Gastroesophageal sphincter (tissue), 4 donors: Measurements from ENCODE around the gene AGBL4. TPM values are rescaled to one million over a fixed set of nuclear protein-coding genes. Genes with fewer than 3 reads are reported as not detected.
A peak's percentile ranks its signal among the peaks of the same experiment; 100 is the strongest.

ENCODE experiments used
- ATAC-seq: fragments of 150-250 bp; one replicate; pipeline ENCODE4 v1.9.1; 2016; ENCODE audit warnings: mild to moderate bottlenecking, moderate library complexity
- H3K27ac ChIP-seq, 4 donors: fragments of 200-600 bp; sonication (generic) in 3 of 4; 1 replicate in 3 of 4; 2 replicates in 1 of 4; pipeline ENCODE4 v1.5.1; 2016 to 2019
- H3K27me3 ChIP-seq: fragments of 200-600 bp; sonication (generic); one replicate; pipeline ENCODE4 v1.5.1; 2019
- H3K36me3 ChIP-seq, 2 donors: fragments of 200-600 bp; sonication (generic); one replicate each; pipeline ENCODE4 v1.5.1; 2019; ENCODE audit warnings: control low read depth in 1 of 2
- H3K4me1 ChIP-seq, 3 donors: fragments of 200-600 bp; sonication (generic); 1 replicate in 2 of 3; 2 replicates in 1 of 3; pipeline ENCODE4 v1.5.1; 2016 to 2019; ENCODE audit warnings: control low read depth in 2 of 3
- H3K4me3 ChIP-seq, 2 donors: fragments of 200-600 bp; sonication (generic); one replicate each; pipeline ENCODE4 v1.5.1; 2019; ENCODE audit warnings: mild to moderate bottlenecking in 1 of 2, moderate library complexity in 1 of 2
- H3K9me3 ChIP-seq, 3 donors: fragments of 200-600 bp; sonication (generic); one replicate each; pipeline ENCODE4 v1.5.1; 2017 to 2019; ENCODE audit warnings: control low read depth in 2 of 3
- EP300 ChIP-seq: sonication (generic); formaldehyde crosslinking; IDR thresholded peaks from one replicate; pipeline ENCODE4 v1.6.1; 2017; ENCODE audit warnings: antibody characterized with exemption, mild to moderate bottlenecking
- POLR2A ChIP-seq, 2 donors: fragments of 450-650 bp; IDR thresholded peaks; one replicate each; pipeline ENCODE4 v1.6.1; 2017; ENCODE audit warnings: antibody characterized with exemption in 2 of 2, mild to moderate bottlenecking in 2 of 2, moderate library complexity in 1 of 2
- POLR2AphosphoS5 ChIP-seq: sonication (generic); formaldehyde crosslinking; IDR thresholded peaks from one replicate; pipeline ENCODE4 v1.6.1; 2017; ENCODE audit warnings: antibody characterized with exemption
- WGBS, 2 donors: methylation state at CpG; one replicate each; pipeline ENCODE4 v1.1.5; 2018; ENCODE audit warnings: low coverage in 1 of 2; 5-methylcytosine and 5-hydroxymethylcytosine counted together
- total RNA-seq, 4 donors: library from RNA; depleted of rRNA; stranded (reverse); fragments of >200 nt; gene quantifications; one replicate each; pipeline ENCODE4 v1.1.0, GENCODE V29; 2016
- TF ChIP-seq, protein P1 (sequence below), 4 experiments: fragments of 200-600 bp in 2 of 4; fragments of 450-650 bp in 2 of 4; sonication (generic) in 1 of 4; IDR thresholded peaks; one replicate each; pipeline ENCODE4 v1.5.1; 2017 to 2019; ENCODE audit warnings: antibody characterized with exemption in 4 of 4, mild to moderate bottlenecking in 2 of 4, moderate library complexity in 2 of 4

Gene AGBL4
- total RNA-seq, 4 donors from 2014 or later = 1.6 TPM; not detected in 3

DNA sequence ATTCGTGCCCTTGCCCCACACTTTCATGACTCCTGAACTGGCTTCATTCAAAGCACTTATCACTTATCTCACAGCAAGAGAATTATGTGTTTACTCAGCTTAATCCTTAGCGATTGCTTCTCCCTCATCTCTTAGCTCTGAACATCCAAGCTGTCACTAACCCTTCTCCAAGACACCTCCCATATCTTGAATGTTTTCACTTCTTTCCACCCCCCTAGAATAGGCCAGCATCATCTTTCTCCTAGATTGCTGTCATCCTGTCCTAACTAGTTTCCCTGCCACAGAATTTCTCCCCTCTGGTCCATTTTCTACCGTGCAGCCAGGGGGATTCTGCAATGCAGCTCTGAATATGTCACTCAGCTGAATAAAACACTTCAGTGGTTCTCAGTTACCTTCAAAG is 1483.2 kb downstream of the AGBL4 start:
- no peaks in the 10 kb centered on the region for H3K36me3 ChIP-seq
- no peak overlapping the region for H3K27ac ChIP-seq
- TF ChIP-seq POLR2A (IDR thresholded peaks at IDR 0.05) (no peak), EP300 (no peak), POLR2AphosphoS5 (no peak)
- TF ChIP-seq, protein P1, sequence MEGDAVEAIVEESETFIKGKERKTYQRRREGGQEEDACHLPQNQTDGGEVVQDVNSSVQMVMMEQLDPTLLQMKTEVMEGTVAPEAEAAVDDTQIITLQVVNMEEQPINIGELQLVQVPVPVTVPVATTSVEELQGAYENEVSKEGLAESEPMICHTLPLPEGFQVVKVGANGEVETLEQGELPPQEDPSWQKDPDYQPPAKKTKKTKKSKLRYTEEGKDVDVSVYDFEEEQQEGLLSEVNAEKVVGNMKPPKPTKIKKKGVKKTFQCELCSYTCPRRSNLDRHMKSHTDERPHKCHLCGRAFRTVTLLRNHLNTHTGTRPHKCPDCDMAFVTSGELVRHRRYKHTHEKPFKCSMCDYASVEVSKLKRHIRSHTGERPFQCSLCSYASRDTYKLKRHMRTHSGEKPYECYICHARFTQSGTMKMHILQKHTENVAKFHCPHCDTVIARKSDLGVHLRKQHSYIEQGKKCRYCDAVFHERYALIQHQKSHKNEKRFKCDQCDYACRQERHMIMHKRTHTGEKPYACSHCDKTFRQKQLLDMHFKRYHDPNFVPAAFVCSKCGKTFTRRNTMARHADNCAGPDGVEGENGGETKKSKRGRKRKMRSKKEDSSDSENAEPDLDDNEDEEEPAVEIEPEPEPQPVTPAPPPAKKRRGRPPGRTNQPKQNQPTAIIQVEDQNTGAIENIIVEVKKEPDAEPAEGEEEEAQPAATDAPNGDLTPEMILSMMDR (IDR thresholded peaks at IDR 0.05) = no peak
- WGBS, 2 donors = 8 to 26% methylated on average over 2 to 3 of the region's 3 CpGs
- no peaks in the 10 kb centered on the region for H3K27me3 ChIP-seq
- no peaks in the 10 kb centered on the region for H3K9me3 ChIP-seq
- H3K4me1 ChIP-seq = no peaks in the 10 kb centered on the region
- H3K4me3 ChIP-seq = no peak overlapping the region
- ATAC-seq = no peak

DNA sequence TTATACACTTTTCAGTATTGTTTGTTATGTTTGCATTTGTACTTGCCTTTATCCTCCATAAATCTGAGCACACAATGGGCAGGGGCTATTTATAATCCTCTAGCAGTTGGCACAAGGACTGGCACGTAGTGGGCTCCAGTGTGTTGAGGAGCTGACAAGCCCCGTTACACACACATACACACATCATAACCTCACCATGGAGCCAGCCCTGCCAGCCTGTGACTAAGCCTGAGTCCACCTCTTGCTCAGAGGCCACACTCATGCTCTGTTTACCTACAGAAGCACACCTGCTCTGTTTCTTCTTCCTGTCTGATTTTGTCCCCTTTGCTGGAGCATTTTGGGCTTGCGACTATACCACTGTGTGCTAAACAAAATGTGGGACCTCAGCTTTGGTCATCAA is 1487.3 kb downstream of the AGBL4 start:
- H3K9me3 ChIP-seq = no peaks in the 10 kb centered on the region
- no peak for TF ChIP-seq POLR2A (IDR thresholded peaks at IDR 0.05)
- TF ChIP-seq POLR2AphosphoS5 = no peak
- no peak for TF ChIP-seq EP300
- TF ChIP-seq, protein P1 (IDR thresholded peaks at IDR 0.05) = no peak
- no peak overlapping the region for H3K27ac ChIP-seq
- no peak overlapping the region for H3K4me3 ChIP-seq
- no peaks in the 10 kb centered on the region for H3K36me3 ChIP-seq
- WGBS, 2 donors = 73 to 82% methylated on average over 2 to 3 of the region's 3 CpGs
- no peaks in the 10 kb centered on the region for H3K4me1 ChIP-seq
- no peak for ATAC-seq
- no peaks in the 10 kb centered on the region for H3K27me3 ChIP-seq

GRCh38 chr1:48532976-48533375 is 1490.8 kb downstream of the AGBL4 start:
- no peak overlapping the region for H3K4me3 ChIP-seq
- no peaks in the 10 kb centered on the region for H3K4me1 ChIP-seq
- no peak overlapping the region for H3K27ac ChIP-seq
- ATAC-seq = no peak
- 27% methylated on average over 1 of the region's 1 CpG; no CpG with 5 or more reads in 1 of the 2 donors for WGBS, 2 donors
- H3K27me3 ChIP-seq = peaks cover under 1% of the 10 kb centered on the region
- no peaks in the 10 kb centered on the region for H3K36me3 ChIP-seq
- no peaks in the 10 kb centered on the region for H3K9me3 ChIP-seq
- TF ChIP-seq POLR2AphosphoS5 (no peak), POLR2A (IDR thresholded peaks at IDR 0.05) (no peak), EP300 (no peak)
- TF ChIP-seq, protein P1 (IDR thresholded peaks at IDR 0.05) = no peak

DNA sequence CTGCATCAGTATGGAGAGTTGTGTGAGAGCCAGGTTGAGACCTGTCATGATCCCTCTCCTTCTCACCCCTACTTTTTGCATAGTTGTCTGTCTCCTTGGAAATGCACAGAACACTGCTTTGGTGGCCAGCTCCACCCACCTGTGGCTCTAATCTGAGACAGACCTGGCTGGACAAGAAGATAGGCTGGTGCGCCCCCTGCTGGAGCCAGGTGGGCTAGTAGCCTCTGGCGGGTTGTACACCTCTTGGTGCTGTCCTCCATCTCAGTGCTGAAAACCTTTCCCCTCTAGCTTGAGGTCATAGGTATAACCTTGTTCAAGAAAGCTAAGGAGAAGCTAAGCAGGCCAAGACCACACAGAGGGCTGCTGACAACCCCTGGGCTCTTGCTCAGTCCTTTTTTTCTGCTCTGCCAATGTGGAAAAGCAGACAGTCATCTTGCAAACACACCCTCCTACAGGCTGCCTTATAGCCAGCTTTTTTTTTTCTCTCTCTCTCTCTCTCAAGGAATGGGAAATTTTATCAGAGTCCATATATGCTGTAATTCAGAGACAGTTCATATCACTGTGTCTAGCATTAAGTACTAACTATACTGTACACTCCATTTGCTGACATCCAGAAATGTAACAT is 1492.9 kb downstream of the AGBL4 start:
- Histone ChIP-seq H3K4me1 (peaks cover 0 to 7% (median 0%) of the 10 kb centered on the region in 3 donors), H3K36me3 (no peaks in the 10 kb centered on the region), H3K9me3 (no peaks in the 10 kb centered on the region), H3K4me3 (no peak overlapping the region), H3K27me3 (peaks cover 4% of the 10 kb centered on the region), H3K27ac (no peak overlapping the region)
- no peak for ATAC-seq
- WGBS, 2 donors = 0% methylated on average over 1 of the region's 2 CpGs
- TF ChIP-seq POLR2AphosphoS5 (no peak), EP300 (no peak), POLR2A (IDR thresholded peaks at IDR 0.05) (no peak)
- TF ChIP-seq, protein P1 (IDR thresholded peaks at IDR 0.05) = peak in 1 of 4 experiments; percentile 41

- no peaks in the 10 kb centered on the region for H3K9me3 ChIP-seq
- 72 to 88% methylated on average over 1 to 5 of the region's 5 CpGs for WGBS, 2 donors
- H3K36me3 ChIP-seq = no peaks in the 10 kb centered on the region
- no peak overlapping the region for H3K4me3 ChIP-seq
- H3K27ac ChIP-seq = no peak overlapping the region
- H3K4me1 ChIP-seq = peaks cover 0 to 8% (median 0%) of the 10 kb centered on the region in 3 donors
- H3K27me3 ChIP-seq = peaks cover 4% of the 10 kb centered on the region
- TF ChIP-seq POLR2A (IDR thresholded peaks at IDR 0.05) (no peak), EP300 (no peak), POLR2AphosphoS5 (no peak)
- TF ChIP-seq, protein P1 (IDR thresholded peaks at IDR 0.05) = no peak
- no peak for ATAC-seq
Observed at GRCh38 chr1:48527051-48527450, 1496.7 kb downstream of the AGBL4 start.
